Mesenteric fat pad (tissue), 1 donor: ENCODE results near the gene MYO7B. TPM values are rescaled to one million over a fixed set of nuclear protein-coding genes. Genes with fewer than 3 reads are reported as not detected.

Experiments used
- DNase-seq: peaks from one replicate; pipeline ENCODE4 v3.0.0-alpha.2; 2020; ENCODE audit warnings: low spot score
- total RNA-seq: library from RNA; stranded (reverse); fragmentation: NEBNext Ultra II Directional; extraction: Animal tissue kit (Norgen Biotek cat#: 25700); gene quantifications from one replicate; pipeline ENCODE4 v1.2.1, GENCODE V29; 2021
- donor health status: DM: yes; HTN: yes; CAD: no.

Gene MYO7B
- total RNA-seq, 1 donor from 2014 or later, result 2.1 TPM

DNA sequence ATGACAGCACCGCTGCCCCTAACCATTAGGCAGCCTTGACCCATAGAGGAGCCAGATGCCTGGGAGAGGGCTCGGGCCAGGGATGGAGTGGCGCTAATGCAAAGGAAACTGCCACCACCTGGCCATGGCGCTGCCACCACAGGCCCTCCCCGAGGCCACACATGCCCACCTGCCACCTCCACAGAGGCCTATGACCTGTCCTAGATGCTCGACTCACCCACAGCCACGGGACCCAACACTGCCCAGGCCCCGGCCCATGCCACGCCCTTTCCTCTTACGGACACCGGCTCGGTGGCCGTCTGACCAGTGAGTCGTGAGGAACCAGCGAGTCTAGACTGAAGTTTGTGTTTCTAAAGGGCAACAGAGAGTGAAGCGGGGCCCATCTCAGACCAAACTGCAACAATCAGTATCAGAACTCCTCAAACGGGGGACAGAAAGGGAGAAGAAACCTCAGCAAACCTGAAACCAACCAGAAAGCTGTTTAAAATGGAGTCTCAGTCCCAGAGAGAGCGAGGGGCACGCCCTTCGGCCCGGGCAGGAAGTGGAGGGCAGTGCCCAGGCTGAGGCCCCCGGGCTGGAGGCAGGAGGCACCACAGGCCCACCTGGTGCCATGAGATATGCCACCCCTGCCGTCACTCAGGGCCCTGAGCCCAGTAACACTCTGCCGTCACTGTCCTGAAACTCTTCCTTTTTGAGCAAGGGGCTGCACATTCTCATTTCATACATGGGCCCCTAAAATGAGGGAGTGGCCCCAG, 111.2 kb downstream of the MYO7B start:
- DNase-seq, result no peak

DNA sequence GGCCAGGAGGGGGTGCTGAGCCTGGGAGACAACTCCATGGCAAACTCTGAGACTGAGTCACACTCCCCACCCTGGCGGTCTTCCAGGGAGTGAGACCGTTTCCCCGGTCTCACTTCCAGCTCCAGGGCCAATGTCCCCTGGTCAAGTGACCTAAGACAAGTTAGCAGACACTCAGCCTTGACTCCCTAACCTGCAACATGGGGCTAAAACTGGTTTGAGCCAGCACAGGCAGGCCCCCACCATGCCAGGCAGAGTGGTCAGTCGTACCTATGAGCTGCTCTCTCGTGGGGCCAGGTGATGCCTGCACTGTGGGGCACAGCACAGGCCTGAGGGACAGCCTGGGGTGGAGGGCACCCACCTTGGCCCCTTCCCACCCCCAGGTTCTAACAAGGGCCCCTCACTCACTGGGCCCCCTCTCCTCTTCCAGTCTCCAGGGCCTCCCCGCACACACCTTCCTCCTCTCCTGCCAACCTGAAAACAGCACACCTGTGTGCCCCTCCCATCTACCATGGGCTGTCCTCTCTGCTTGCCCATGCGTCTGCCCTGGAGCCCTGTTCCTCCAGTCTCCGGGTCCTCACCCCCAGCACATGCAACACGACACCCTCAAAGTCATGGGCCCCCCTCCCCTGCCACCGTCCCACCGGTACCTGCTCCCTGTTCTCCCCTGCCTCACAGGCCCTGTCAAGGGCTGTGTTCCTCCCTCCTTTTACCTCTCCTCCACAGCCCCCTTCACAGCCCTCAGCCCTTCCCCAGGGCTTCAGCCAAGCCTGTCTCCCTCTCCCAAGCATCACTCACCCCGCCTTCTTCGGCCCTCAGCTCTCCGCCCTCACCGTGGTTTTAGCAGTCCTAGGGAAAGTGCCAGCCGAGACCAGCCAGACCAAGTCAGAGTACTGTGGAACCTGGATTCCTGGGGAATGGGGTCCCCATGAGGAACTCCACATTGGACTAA, 112.0 kb downstream of the MYO7B start:
- DNase-seq, result no peak

DNA sequence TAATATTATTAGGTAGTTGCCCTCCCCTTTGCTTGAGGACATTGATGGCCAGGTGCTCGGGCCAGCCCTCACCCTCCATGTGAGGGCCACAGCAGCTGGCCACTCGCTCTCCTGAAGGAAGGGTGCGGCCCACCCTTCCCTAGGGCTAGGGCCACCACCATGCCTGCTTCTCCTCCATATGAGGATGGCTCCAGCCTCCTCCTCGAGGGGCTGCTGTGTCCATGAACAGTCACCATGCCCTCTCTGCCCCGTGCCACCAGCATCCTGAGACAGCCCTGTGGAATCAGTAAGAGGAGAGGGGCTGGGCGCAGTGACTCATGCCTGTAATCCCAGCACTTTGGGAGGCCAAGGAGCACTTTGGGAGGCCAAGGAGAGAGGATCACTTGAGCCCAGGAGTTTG, 112.8 kb downstream of the MYO7B start:
- no peak for DNase-seq

DNA sequence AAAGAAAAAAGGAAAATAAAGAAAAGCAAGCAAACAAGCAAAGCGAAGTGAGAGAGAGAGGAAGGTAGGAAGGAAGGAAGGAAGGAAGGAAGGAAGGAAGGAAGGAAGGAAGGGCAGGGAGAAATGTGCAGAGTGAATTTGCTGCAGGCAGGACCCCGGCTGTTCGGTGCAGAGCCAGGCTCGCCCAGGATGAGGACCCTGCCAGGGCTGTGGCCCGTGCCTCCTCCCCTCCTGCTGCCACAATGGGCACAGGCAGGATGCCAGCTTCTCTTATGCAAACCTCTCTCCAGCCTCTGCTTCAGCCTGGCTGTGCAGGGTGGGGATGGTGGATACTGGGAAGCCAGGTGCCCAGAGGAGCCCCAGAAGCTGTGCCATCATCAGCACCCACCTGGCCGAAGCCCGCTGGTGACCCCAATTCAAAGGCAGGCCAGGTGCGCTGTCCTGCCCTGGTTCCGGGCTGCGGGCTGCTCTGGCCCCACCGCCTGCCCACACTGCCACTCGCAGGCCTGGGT, 113.7 kb downstream of the MYO7B start:
- DNase-seq, result no peak

DNA sequence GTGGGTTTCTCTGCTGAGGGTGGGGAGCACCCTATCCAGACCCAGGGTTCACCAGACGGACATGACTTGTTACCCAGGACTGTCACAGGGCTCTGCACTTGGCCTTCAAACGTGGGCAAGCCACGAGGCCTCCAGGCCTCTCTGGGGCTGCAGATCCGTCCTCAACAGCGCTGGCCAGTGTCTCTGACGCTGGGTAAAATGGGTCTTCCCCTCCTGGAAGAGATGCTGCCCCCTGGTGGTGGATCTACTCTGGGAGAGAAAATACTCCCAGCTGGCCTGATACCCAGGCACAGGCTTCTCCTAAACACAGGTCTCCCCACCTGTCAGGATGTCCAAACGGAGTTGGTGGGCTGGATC, 114.2 kb downstream of the MYO7B start:
- no peak for DNase-seq

DNA sequence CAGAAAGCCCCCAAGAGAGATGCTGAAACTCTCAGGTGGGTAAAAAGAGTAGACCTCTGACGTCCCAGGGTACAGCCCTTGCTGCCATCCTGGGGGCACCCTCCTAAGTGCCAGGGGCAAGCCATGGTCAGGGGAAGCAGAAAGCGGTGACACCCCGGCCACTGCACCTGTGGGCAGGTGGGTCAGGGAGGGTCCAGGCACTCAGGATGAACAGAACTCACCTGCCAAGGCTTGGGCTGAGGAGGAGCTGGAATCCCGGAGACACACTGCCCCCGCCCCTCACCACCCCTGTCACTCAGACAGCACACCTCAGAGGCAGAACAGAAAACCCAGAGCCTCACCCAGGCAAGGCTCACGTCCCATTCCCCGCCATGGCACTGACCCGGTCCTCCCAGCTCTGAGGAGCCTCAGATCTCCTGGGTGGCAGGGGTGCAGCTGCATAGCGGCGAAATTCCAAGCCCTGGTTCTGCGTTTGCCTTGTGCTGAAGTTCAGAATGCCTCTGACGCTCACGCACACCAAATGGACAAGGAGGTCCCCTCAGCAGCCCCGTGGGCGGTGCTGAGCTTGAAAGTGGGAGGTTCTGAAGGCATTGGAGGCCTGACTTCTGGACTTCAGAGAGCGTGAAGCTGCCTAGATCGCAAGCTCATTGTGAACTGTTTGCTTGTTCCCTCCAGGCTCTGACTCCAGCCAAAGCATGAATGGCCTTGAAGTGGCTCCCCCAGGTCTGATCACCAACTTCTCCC, 114.7 kb downstream of the MYO7B start:
- DNase-seq, result no peak

DNA sequence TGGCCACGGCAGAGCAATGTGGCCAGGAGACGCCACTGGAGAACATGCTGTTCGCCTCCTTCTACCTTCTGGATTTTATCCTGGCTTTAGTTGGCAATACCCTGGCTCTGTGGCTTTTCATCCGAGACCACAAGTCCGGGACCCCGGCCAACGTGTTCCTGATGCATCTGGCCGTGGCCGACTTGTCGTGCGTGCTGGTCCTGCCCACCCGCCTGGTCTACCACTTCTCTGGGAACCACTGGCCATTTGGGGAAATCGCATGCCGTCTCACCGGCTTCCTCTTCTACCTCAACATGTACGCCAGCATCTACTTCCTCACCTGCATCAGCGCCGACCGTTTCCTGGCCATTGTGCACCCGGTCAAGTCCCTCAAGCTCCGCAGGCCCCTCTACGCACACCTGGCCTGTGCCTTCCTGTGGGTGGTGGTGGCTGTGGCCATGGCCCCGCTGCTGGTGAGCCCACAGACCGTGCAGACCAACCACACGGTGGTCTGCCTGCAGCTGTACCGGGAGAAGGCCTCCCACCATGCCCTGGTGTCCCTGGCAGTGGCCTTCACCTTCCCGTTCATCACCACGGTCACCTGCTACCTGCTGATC, 115.4 kb downstream of the MYO7B start:
- DNase-seq, result no peak

DNA sequence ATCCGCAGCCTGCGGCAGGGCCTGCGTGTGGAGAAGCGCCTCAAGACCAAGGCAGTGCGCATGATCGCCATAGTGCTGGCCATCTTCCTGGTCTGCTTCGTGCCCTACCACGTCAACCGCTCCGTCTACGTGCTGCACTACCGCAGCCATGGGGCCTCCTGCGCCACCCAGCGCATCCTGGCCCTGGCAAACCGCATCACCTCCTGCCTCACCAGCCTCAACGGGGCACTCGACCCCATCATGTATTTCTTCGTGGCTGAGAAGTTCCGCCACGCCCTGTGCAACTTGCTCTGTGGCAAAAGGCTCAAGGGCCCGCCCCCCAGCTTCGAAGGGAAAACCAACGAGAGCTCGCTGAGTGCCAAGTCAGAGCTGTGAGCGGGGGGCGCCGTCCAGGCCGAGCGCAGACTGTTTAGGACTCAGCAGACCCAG, 115.9 kb downstream of the MYO7B start:
- no peak for DNase-seq

DNA sequence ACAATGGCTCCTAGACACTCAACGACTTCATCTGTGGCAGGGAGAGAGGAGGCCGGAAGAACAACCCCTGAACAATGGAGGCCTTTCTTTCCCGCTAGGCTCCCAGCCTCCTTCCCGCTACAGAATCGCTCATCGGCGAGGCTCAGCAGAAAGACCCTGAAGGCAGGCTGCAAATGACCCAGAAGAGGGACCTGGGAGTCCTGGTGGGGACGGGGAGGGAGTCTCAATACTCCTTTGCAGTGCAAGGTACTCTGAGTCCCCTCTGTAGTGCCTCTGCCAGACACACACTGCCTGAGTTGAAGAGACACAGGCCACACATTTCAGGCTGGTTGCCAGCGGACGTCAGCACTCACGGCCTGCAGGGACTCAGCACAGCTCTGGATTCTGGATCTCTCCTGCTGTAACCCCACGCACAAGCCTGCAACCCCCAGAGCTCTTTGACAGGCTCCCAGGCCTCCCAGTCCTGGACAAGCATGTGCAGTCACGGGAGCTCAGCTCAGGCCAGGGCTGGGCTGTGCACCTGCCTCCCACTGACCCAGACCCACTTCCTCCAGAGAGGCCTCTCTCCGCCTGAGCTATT, 116.6 kb downstream of the MYO7B start:
- DNase-seq, result no peak

DNA sequence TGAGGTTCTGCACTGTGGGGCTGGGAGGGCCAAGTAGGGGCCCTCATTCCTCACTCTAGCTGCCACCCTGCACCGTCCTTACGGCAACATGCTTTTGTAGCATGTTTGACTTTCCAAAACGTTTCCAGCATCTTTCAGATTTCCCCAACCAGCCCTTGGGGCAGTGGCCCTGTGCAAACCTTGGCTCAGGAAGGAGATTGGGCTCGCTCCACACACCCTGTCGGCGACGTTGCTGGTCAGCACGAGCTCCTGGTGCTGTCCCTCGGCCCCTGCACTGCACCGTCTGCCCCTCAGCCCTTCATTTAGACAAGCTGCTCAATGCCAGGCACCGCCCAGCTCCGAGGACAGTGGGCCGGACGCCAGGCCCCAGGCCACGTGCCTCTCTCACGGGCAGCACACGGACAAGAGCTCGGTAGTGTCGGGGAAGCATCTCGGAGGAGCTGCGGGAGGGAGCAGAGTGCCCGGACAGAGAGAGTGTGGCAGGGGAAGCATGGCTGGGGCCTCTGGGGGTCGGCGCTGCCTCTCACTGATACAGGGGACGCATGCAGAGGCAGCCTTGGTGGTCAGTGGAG, 117.4 kb downstream of the MYO7B start:
- DNase-seq, result no peak

DNA sequence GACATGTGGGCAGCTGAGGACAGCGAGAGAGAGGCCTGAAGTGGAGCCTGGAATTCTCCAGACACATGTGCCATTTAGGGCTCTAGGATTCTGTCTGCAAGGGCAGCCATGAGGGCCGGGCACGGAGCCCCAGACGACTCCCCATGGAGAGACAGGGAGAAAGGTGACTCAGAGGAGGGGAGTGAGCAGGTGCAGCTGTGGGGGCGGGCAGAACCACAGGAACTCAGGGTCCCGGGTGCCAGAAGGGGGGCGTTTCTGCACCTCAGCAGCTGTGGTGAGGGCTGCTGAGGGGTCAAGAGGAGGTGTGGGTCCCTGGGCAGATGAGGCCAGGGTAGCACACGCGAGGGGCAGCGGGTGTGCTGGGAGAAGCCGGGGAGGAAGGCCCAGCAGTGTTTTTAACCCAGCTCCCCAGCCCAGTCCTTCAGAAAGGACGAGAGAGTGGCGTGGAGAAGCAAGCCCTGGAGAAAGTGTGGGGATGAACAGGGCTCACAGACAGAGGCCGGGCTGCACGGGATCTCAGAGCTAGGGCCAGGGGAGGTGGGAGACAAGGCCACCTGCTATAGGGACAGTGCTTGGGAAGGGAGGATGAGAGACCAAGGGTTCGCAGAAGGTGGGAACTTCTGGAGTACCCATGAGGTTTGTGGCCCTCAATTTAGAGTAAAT, 118.1 kb downstream of the MYO7B start:
- no peak for DNase-seq

DNA sequence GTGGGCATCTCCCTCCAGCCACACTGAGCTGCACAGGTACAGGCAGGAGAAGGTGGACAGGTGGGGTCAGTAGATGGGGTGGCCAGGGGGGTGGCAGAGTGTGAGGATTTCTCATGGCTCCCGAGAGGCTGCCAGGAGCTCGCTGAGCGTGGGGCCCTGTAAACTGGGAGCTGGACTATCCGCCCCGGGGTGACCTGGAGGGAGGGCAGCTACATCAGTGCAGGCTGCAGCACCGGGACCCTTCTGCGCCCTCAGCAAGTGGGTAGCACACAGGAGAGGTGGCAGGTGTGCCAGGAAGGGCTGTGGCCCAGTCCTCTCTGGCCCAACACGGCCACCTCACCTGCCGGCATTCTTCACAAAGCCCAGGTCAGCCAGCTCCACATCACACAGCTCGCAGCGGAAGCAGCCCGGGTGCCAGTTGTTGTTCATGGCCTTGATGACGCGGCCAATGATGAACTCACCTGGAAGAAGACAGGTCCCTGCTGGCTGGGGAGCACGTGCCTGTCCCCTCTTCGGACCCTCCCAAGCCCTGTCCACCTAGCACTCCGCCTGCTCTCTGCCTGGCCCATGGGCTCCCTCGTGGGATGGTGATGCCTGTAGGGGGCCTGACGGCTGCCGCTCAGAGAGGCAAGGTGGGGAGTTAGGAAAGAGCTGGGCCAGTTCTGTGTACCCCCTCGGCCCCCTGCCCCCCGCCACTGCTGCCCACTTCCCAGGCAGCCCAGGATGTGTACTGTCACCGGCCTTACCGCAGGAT, 118.8 kb downstream of the MYO7B start:
- no peak for DNase-seq

DNA sequence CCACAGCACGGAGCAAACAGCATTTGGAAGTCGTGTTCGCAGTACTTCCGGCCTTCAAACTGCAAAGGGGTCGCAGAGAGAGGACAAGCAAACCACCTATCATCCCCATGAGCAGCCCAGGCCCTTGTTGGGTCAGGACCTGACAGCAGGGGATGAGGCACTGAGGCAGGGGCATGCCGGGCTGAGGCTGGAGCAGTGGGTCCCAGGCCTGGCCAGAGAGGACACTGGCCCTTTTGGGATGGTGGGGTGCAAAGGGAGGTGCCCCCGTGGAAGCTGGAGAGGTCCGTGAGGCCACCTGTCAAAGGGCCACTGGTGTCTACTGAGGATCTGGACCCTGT, 119.3 kb downstream of the MYO7B start:
- DNase-seq, result no peak

DNA sequence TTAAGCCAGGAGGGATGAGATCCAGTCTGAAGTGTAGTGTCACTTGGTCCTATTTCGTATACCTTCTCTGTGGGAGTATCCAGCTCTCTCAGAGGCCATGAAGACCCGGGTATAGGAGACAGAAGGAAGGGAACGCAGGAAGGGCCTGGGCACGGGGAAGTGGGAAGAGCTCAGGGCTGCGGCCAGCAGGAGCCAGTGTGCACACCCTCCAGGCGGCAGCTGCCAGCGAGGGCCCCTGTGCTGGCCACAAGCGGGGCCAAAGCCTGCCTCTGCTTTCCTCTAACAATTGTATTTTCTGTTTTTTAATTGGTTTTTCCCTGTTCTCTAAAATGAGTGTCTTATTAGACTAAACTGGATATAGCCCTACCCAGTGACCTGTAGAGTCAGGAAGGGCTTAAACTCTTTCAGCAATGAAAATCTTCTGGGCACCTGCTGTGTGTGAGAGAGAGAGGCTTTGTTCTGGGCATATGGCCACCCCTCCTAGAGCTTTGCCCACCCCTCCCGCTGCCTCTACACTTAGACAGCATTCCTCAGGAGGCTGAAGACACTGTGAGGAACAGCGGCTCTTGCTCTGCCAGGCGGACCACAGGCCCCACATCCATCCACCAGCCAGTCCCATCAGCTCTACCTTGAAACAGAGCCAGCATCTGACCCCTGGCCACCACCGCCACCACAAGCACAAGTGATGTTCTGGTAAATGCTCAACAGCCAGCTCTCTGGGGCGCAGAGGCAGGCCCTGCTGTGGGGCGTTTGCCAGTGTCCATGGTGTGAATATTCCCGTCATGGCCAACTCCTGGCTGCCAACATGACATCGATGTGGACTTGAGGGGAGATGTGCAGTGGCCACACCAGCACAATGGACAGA, 120.0 kb downstream of the MYO7B start:
- DNase-seq, result no peak

DNA sequence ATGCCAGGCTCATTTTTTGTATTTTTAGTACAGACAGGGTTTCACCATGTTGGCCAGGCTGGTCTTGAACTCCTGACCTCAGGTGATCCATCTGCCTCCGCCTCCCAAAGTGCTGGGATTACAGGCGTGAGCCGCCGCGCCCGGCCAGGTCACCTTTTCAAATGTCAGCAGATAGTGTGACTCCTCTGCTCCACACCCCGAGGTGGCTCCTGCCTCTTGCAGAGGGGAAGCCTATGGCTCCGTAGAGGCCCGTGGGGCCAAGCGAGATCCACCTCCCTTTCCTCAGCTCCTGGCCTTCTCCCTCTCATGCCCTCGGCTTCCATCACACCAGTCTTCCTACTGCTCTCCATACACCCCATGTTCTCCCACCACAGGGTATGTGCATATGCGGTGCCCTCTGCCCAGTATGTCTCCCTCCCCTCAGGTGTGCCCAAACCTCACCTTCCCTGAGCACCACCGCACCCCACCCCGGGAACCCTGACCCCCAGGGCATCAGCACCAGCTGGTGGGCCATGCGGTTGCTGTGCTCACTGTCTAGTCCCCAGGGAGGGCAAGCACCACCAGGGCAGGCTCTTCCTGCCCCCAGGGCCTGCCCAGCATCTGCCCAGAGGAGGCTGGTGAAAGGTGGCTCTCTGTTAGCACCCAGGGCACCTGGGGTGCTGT, 121.2 kb downstream of the MYO7B start:
- DNase-seq, result no peak

DNA sequence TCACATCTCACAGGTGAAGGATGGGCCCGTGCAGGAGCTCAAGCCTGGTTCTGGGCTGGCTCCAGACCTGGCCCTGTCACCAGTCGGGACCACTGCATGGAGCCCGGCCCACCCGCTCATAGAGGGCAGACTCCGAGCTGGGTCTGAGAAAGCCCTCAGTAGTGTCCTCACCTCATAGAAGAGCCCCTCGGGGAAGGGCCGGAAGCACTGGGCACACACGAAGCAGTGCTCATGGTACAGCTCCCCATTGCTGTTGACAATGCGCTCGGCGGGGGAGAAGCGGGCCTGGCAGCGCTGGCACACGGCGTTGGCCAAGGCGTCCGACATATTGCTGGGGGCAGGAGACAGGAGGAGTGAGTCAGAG, 121.7 kb downstream of the MYO7B start:
- no peak for DNase-seq

DNA sequence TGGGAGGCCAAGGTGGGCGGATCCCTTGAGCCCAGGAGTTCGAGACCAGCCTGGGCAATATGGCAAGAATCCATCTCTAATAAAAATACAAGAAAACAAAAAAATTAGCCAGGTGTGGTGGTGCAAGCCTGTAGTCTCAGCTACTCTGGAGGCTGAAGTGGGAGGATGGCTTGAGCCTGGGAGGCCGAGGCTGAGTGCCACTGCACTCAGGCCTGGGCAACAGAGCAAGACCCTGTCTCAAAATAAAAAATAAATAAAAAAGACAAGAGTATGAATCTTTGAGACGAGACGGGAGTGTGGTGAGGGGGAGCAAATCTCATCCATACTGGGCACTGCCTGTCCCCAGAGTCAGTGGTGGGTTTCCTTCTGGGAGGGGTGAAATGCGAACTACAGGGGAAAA, 122.7 kb downstream of the MYO7B start:
- DNase-seq, result no peak
